Smooth muscle cell of trachea (primary cell): ENCODE results near the gene TNIP3. TPM values are rescaled to one million over a fixed set of nuclear protein-coding genes. Genes with fewer than 3 reads are reported as not detected.

Experiments used
- total RNA-seq: library from RNA; depleted of rRNA; stranded (reverse); fragments of >200 nt; gene quantifications from 2 replicates; pipeline ENCODE4 v1.2.1, GENCODE V29; 2014

Gene TNIP3
- total RNA-seq = 0.17 and 0.87 TPM in 2 replicates

GRCh38 chr4:121164291-121164690 lies at the start of gene TNIP3:
TSS of gene TNIP3 (minus strand) at chr4:121164321. CDS start at chr4:121164125, 196 bp downstream.

Other genes with a start within 250 kb of the TNIP3 start
- gene PRDM5, start 241.6 kb downstream of the TNIP3 start, total RNA-seq = 21.8 and 23.4 TPM in 2 replicates
- gene NDNF, start 91.8 kb downstream of the TNIP3 start, total RNA-seq = 0.50 and 1.6 TPM in 2 replicates
- gene QRFPR, start 216.7 kb upstream of the TNIP3 start, total RNA-seq = not detected in 2 replicates